K562 (cell line): Measurements from ENCODE around the gene CORO6. TPM values are rescaled to one million over a fixed set of nuclear protein-coding genes. Genes with fewer than 3 reads are reported as not detected.

Source experiments
- ARID3B ChIP-seq: fragments of 250-450 bp; sonication (Bioruptor Pico); IDR thresholded peaks from 2 replicates; pipeline ENCODE4 v1.4.0; 2020; ENCODE audit warnings: borderline replicate concordance
- CEBPZ ChIP-seq: fragments of 150-350 bp; IDR thresholded peaks from 2 replicates; pipeline ENCODE4 v1.6.1; 2014; ENCODE audit warnings: low read depth, mild to moderate bottlenecking, low read length, borderline replicate concordance
- EWSR1 ChIP-seq: fragments of 450-650 bp; IDR thresholded peaks from 2 replicates; pipeline ENCODE4 v1.6.1; 2018; ENCODE audit warnings: borderline replicate concordance, mild to moderate bottlenecking, low read depth, moderate library complexity; ENCODE audit not compliant: partially characterized antibody
- FOSL1 ChIP-seq: fragments of 200-800 bp; sonication (Bioruptor generic); conservative IDR thresholded peaks from 2 replicates; pipeline ENCODE4 v1.6.1; 2016; ENCODE audit warnings: missing genetic modification characterization, missing compliant biosample characterization
- FOXJ2 ChIP-seq: fragments of 200-800 bp; sonication (Bioruptor generic); IDR thresholded peaks from 2 replicates; pipeline ENCODE4 v1.6.1; 2016; ENCODE audit warnings: missing genetic modification characterization, missing compliant biosample characterization
- FOXP1 ChIP-seq: sonication (generic); formaldehyde crosslinking; IDR thresholded peaks from 2 replicates; pipeline ENCODE4 v1.8.0; 2022; ENCODE audit warnings: mild to moderate bottlenecking, missing genetic modification reagents
- HDAC3 ChIP-seq: fragments of 450-650 bp; IDR thresholded peaks from 2 replicates; pipeline ENCODE4 v1.6.1; 2018; ENCODE audit warnings: borderline replicate concordance, mild to moderate bottlenecking, moderate library complexity; ENCODE audit not compliant: partially characterized antibody
- KLF13 ChIP-seq: fragments of 450-650 bp; IDR thresholded peaks from 2 replicates; pipeline ENCODE4 v1.6.1; 2016; ENCODE audit warnings: missing genetic modification characterization, low read depth, mild to moderate bottlenecking, missing compliant biosample characterization, moderate library complexity, borderline replicate concordance
- NR2C1 ChIP-seq, 2 experiments: fragments of 450-650 bp; IDR thresholded peaks; 2 replicates each; pipeline ENCODE4 v1.6.1; 2017; ENCODE audit warnings: mild to moderate bottlenecking in 2 of 2, antibody characterized with exemption in 1 of 2, inconsistent platforms in 1 of 2, missing compliant biosample characterization in 1 of 2, missing genetic modification characterization in 1 of 2
- PBX2 ChIP-seq, 2 experiments: IDR thresholded peaks in 1 of 2; conservative IDR thresholded peaks in 1 of 2; 2 replicates each; pipeline ENCODE4 v1.6.1; 2016; ENCODE audit warnings: low read depth in 2 of 2, mild to moderate bottlenecking in 1 of 2, missing compliant biosample characterization in 1 of 2, missing genetic modification characterization in 1 of 2, moderate library complexity in 1 of 2
- SMC3 ChIP-seq: conservative IDR thresholded peaks from 2 replicates; pipeline ENCODE4 v1.6.1; 2011; ENCODE audit warnings: low read depth, low read length, improper control_type of control experiment; ENCODE audit not compliant: insufficient read depth
- SOX6 ChIP-seq: fragments of 450-650 bp; IDR thresholded peaks from 2 replicates; pipeline ENCODE4 v1.6.1; 2014; ENCODE audit warnings: mild to moderate bottlenecking
- TAF15 ChIP-seq: fragments of 200-400 bp; formaldehyde crosslinking; IDR thresholded peaks from 2 replicates; pipeline ENCODE4 v1.6.1; 2017; ENCODE audit warnings: mild to moderate bottlenecking, low read depth, low read length, moderate library complexity
- TRIM24 ChIP-seq, 2 experiments: fragments of 450-650 bp; IDR thresholded peaks; 2 replicates each; pipeline ENCODE4 v1.6.1; 2016
- ZNF41 ChIP-seq: fragments of 250-450 bp; sonication (Bioruptor Pico); conservative IDR thresholded peaks from 2 replicates; pipeline ENCODE4 v1.4.0; 2020; ENCODE audit warnings: mild to moderate bottlenecking
- polyA plus RNA-seq, 8 experiments: library from polyadenylated mRNA; depleted of rRNA in 4 of 8; stranded (reverse) in 5 of 8; unstranded in 3 of 8; fragments of >200 nt; fragmentation: Nextera tagmentation in 2 of 8; fragmentation: Illumina TruSeq in 1 of 8; extraction: Ambion mirVana in 2 of 8; extraction: Trizol in 1 of 8; gene quantifications; 2 replicates each; pipeline versions ENCODE4 v1.2.1 to v1.2.3, GENCODE V29; 2011 to 2014; ENCODE audit warnings: inconsistent platforms in 1 of 8, missing spikeins in 1 of 8
- total RNA-seq, 7 experiments: library from RNA; depleted of rRNA in 6 of 7; stranded (reverse); fragments of >200 nt in 6 of 7; fragmentation: Illumina TruSeq in 2 of 7; extraction: Trizol in 2 of 7; gene quantifications; 2 replicates each; pipeline versions ENCODE4 v1.2.1 to v1.2.3, GENCODE V29; 2011 to 2021; ENCODE audit warnings: low replicate concordance in 1 of 7
- TF ChIP-seq, protein P1 (sequence below): fragments of 450-650 bp; IDR thresholded peaks from 2 replicates; pipeline ENCODE4 v1.6.1; 2016; ENCODE audit warnings: missing biosample characterization, missing genetic modification characterization

The CORO6 gene
- total and polyA plus RNA-seq, 9 of the 15 experiments (the other 6 are each of a cell fraction or from before 2014, with no cell fraction given), result 0.04 to 11.9 (median 2.4) TPM

GRCh38 chr17:29617481-29618271 is 5.0 kb downstream of the CORO6 start (continued):
- TF ChIP-seq PBX2 (CRISPR knock-in tag; IDR thresholded peaks at IDR 0.05; ENCODE audit: low read depth) (no peak), PBX2 (tag; conservative IDR thresholded peaks at IDR 0.05; ENCODE audit: low read depth) (no peak), ZNF41 (CRISPR knock-in tag) (no peak), SOX6 (peak; percentile 17; the same call in 1 of the 2 replicates), SMC3 (peak; percentile 52; the same call in 1 of the 2 replicates), FOXP1 (CRISPR knock-in tag) (no peak), HDAC3 (no peak), ARID3B (CRISPR knock-in tag) (no peak), CEBPZ (no peak), EWSR1 (no peak), KLF13 (no peak), NR2C1 (IDR thresholded peaks at IDR 0.05) (no peak), NR2C1 (tag; IDR thresholded peaks at IDR 0.05) (no peak), TAF15 (no peak), FOSL1 (tag) (no peak), TRIM24 (IDR thresholded peaks at IDR 0.05) (peak in 1 of 2 experiments; percentile 60; a peak in 2 of 4 replicates), FOXJ2 (no peak)
- TF ChIP-seq, protein P1, sequence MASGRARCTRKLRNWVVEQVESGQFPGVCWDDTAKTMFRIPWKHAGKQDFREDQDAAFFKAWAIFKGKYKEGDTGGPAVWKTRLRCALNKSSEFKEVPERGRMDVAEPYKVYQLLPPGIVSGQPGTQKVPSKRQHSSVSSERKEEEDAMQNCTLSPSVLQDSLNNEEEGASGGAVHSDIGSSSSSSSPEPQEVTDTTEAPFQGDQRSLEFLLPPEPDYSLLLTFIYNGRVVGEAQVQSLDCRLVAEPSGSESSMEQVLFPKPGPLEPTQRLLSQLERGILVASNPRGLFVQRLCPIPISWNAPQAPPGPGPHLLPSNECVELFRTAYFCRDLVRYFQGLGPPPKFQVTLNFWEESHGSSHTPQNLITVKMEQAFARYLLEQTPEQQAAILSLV, result no peak
